Measurements from ENCODE around the gene CPED1.

DNA sequence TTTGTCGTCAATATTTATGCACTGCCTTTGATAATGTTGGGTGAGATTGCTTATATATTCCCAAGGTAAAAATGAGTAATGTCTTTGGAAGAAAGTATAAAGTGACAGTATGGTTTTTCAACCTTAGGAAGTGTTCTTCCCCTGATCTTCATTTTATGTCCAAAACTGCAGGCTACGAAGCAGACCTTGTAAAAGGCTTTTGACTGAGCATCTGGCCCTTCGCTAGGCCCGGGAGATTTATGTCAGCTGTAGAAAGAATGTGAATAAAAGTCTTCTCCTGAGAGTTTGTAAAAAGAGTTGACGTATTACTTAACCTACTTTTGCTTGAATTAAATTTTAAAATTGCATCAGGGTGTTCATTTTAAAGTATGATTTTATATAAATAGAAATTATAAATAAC, 116.8 kb downstream of the CPED1 start:
- TF ChIP-seq, protein P1, sequence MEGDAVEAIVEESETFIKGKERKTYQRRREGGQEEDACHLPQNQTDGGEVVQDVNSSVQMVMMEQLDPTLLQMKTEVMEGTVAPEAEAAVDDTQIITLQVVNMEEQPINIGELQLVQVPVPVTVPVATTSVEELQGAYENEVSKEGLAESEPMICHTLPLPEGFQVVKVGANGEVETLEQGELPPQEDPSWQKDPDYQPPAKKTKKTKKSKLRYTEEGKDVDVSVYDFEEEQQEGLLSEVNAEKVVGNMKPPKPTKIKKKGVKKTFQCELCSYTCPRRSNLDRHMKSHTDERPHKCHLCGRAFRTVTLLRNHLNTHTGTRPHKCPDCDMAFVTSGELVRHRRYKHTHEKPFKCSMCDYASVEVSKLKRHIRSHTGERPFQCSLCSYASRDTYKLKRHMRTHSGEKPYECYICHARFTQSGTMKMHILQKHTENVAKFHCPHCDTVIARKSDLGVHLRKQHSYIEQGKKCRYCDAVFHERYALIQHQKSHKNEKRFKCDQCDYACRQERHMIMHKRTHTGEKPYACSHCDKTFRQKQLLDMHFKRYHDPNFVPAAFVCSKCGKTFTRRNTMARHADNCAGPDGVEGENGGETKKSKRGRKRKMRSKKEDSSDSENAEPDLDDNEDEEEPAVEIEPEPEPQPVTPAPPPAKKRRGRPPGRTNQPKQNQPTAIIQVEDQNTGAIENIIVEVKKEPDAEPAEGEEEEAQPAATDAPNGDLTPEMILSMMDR (IDR thresholded peaks at IDR 0.05): no peak
- no peak for TF ChIP-seq POLR2AphosphoS5 (IDR thresholded peaks at IDR 0.05)

All from transverse colon (tissue), 4 donors.